Measurements from ENCODE around the gene KIAA0825.

Gene KIAA0825

GRCh38 chr5:94276048-94276447 lies 342.4 kb downstream of the KIAA0825 start:
- H3K4me3 ChIP-seq (replicated peaks; ENCODE audit: low read depth, low read length) = no peak overlapping the region
- TF ChIP-seq CTCF (IDR thresholded peaks at IDR 0.05; ENCODE audit: low read depth, low read length, missing control alignments) = no peak
- no peak for DNase-seq (ENCODE audit: extremely low read depth, low read depth)

- no peak for DNase-seq (ENCODE audit: extremely low read depth, low read depth)
- TF ChIP-seq CTCF (IDR thresholded peaks at IDR 0.05; ENCODE audit: low read depth, low read length, missing control alignments) = no peak
- H3K4me3 ChIP-seq (replicated peaks; ENCODE audit: low read depth, low read length) = no peak overlapping the region
Observed at GRCh38 chr5:94274707-94275106, 343.7 kb downstream of the KIAA0825 start.

GRCh38 chr5:94268226-94268625 lies 350.2 kb downstream of the KIAA0825 start:
- TF ChIP-seq CTCF (IDR thresholded peaks at IDR 0.05; ENCODE audit: low read depth, low read length, missing control alignments) = no peak
- DNase-seq (ENCODE audit: extremely low read depth, low read depth) = no peak
- no peak overlapping the region for H3K4me3 ChIP-seq (replicated peaks; ENCODE audit: low read depth, low read length)

GRCh38 chr5:94267350-94267899 lies 351.0 kb downstream of the KIAA0825 start:
- no peak for DNase-seq (ENCODE audit: extremely low read depth, low read depth)
- H3K4me3 ChIP-seq (replicated peaks; ENCODE audit: low read depth, low read length) = no peak overlapping the region
- no peak for TF ChIP-seq CTCF (IDR thresholded peaks at IDR 0.05; ENCODE audit: low read depth, low read length, missing control alignments)

- no peak for TF ChIP-seq CTCF (IDR thresholded peaks at IDR 0.05; ENCODE audit: low read depth, low read length, missing control alignments)
- DNase-seq (ENCODE audit: extremely low read depth, low read depth) = no peak
- no peak overlapping the region for H3K4me3 ChIP-seq (replicated peaks; ENCODE audit: low read depth, low read length)
Observed at GRCh38 chr5:94266170-94266569, 352.2 kb downstream of the KIAA0825 start.

- no peak overlapping the region for H3K4me3 ChIP-seq (replicated peaks; ENCODE audit: low read depth, low read length)
- TF ChIP-seq CTCF (IDR thresholded peaks at IDR 0.05; ENCODE audit: low read depth, low read length, missing control alignments) = no peak
- no peak for DNase-seq (ENCODE audit: extremely low read depth, low read depth)
Observed at GRCh38 chr5:94263068-94263467, 355.3 kb downstream of the KIAA0825 start.

- H3K4me3 ChIP-seq (replicated peaks; ENCODE audit: low read depth, low read length) = no peak overlapping the region
- DNase-seq (ENCODE audit: extremely low read depth, low read depth) = no peak
- no peak for TF ChIP-seq CTCF (IDR thresholded peaks at IDR 0.05; ENCODE audit: low read depth, low read length, missing control alignments)
Observed at GRCh38 chr5:94260096-94260495, 358.3 kb downstream of the KIAA0825 start.
